HG03460 (cell line): ENCODE data around the gene RILPL1.
"Not testable (repeated sequence)": the region's sequence is repeated elsewhere in the genome, so short reads cannot be mapped to it uniquely, and the experiment has no call there.

Experiments
- ATAC-seq: cut with Tn5 transposase; IDR thresholded peaks from one replicate; pipeline ENCODE4 v1.9.1; 2021; ENCODE audit not compliant: unreplicated experiment

The RILPL1 gene

DNA sequence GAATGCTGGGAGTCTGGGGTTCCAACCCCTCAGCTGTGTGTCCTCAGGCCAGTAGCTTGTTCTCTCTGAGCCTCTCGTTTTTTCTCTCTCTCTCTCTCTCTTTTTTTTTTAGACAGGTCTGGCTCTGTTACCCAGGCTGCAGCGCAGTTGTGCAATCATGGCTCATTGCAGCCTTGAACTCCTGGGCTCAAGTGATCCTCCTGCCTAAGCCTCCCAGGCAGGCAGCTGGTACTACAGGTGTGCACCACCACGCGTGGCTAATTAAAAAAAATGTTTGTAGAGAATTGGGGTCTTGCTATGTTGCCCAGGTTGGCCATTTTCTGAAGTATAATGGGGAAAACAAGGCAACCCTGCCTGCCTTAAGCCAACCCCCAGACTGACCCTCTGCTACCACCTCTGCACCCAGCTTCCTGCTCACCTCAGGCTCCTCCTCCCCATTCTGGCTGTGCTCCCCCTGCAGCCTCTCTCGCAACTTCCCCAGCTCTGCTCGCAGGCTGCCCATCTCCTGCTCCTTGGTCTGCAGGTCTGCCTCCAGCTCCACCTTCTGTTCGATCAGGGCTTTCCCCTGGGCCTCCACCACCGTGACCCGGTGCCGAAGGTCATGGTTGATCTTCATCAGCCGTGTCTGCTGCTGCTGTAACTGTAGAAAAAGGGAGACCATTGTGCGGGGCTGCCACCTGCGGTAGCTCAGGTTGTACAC lies 35.2 kb downstream of the RILPL1 start:
- ATAC-seq = no peak

- ATAC-seq = no peak
Measured at GRCh38 chr12:123497065-123497464, 36.5 kb downstream of the RILPL1 start.

DNA sequence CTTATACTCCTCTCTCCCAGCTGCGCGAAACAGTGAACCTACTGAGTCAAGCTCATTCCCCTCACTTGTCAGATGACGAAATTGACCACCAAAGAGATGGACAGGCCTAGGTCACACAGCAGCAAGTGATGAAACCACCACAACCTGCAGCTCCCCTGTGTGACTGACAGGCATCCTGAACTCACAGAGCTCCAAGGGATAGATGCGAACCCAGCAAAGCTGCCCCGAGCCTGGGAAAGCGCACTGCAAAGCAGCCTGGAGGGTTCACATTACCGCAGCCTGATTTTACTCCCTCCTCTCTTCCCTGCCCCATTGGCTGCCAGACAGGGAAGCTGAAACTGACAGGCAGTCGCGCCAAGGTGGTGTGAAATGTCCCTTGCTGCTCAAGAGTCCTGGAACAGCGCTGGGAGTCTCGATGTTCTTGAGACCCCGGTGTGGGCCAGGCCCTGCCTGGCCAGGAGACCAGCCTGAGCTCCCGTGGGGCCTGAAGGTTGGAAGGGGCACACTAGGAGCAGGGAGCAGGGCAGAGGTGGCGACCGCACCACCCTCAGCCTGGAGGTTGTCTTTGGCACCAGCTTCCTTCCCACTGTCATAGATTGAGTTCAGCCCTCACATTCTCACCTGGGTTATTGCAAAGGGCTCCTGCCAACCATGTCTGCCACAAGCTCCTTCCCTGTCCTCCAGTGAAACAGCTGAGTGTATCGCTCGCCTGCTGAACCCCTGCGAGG lies 39.2 kb downstream of the RILPL1 start:
- no peak for ATAC-seq

GRCh38 chr12:123492339-123493039 lies 41.0 kb downstream of the RILPL1 start:
- ATAC-seq = not testable (repeated sequence)

GRCh38 chr12:123491481-123491880 lies 42.0 kb downstream of the RILPL1 start:
- no peak for ATAC-seq

DNA sequence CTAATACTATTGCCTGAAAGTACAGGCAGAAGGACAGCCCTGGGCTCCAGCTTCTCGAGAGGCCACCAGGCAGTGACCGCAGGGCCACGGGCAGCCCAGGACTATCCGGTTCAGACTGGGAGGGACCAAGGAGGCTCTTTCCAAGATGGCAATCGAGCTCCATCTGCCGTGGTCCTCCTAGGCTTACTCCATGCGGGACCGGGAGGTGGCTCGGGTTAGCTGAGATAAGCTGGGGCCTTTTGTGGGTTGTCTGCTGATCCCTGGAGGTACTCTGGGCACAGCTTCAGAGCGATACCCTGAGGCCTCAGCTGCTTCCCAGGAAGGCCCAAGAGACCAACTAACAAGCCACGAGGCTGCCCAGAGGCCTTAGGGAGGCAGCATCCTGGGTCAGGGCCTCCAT lies 42.5 kb downstream of the RILPL1 start:
- no peak for ATAC-seq

GRCh38 chr12:123490089-123490488 lies 43.4 kb downstream of the RILPL1 start:
- ATAC-seq = no peak

DNA sequence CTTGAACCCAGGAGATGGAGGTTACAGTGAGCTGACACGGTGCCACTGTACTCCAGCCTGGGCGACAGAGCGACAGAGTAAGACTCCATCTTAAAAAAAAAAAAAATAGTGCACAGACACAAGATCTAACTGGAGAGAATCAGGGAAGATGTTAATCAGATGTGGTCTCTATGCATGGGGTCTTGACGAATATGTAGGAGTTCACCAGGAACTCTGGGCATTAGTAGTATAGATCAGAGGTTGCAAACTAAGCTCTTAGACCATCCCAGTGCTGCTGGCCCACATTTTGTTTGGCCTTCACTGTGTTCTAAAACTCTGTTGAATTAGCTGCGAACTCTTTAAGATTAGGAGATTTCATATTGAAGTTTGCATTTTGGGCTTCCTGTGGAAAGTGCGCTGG lies 43.9 kb downstream of the RILPL1 start:
- ATAC-seq = no peak

- no peak for ATAC-seq
Measured at GRCh38 chr12:123488539-123489230, 44.8 kb downstream of the RILPL1 start.

GRCh38 chr12:123487428-123487827 lies 46.1 kb downstream of the RILPL1 start:
- ATAC-seq = no peak

DNA sequence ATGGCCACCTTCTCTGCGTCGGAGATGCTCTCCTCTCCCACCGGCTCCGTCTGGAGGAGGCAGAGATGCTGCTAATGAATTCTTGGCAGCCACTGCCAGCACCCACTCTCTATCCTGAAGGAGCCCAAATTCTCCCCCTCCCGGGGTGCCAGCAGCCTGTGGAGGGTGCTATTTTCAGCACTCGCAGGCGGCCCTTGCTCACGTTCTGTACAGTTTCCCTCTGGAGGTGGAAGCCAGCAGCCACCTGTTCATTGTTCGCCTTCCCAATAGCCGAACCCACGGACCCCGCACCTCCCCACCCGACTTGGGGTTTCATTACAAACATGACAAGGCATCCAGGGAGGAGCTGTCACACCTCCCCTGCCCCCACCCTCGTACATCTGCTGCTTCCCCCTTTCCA lies 47.8 kb downstream of the RILPL1 start:
- no peak for ATAC-seq

- ATAC-seq = no peak
Measured at GRCh38 chr12:123483602-123484248, 49.8 kb downstream of the RILPL1 start.

DNA sequence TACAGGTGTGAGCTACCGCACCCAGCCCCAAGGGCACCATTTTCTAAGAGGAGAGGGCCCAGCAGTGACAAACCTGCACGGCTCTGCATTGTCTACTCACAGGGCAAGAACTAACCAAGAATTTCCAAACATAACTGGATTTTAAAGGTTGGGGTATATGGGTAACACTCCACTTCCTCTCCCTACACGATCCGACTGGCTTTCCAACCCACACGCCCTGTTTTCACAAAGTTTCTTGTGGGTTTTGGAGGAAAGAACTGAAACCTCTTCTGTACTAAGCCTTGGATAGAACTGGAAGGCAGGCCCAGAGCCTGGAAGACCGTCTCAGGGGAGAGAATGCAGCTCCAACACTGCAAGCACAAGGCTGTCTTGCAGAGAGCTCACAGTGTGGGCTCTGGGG lies 50.6 kb downstream of the RILPL1 start:
- ATAC-seq = no peak

DNA sequence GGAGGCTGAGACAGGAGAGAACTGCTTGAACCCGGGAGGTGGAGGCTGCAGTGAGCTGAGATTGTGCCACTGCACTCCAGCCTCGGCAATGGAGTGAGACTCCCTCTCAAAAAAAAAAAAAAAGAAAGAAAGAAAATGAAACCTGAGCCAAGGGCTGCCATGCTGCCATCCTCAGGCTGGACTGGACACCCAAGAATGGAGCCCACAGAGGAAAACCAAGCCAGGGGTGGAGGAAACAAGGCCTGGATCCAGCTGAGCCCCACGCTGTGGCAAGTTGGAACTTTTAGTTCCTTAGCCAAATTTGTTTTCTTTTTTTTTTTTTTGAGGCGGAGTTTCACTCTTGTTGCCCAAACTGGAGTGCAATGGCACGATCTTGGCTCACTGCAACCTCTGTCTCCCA lies 52.3 kb downstream of the RILPL1 start:
- not testable (repeated sequence) for ATAC-seq

DNA sequence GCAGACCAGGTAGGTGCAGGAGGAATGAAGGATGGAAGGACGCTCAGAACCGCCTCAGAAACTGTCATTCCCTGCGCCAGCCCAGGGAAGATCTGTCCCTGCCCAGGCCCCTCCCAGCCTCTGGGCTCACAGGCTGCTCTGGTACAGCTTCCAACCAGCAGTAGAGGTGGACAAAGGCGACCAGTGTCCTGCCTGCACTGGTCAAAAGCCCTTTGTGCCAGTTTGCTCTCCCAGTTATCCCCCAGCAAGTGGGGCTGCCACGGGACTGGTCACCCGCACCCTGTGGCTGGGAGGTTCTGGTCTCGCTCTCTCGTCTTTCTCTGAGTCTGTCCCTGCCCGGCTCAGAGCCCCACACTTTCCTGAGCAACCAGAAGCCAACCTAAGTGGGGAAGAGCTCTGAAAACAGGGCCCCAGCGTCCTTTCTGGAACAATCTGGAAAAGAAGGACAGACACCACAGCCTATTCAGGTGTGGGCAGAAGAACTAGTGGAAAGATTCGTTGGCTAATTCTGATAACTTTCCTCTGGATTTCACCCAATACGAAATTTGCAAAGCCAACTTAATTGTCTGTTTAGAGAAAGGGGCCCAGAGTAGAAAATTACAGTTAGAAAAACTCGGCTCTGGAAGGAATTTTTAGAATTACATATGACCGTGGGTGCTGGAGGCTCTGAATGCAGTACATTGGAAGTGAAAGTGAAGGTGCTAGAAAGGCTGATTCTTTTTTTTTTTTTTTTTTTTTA lies 53.9 kb downstream of the RILPL1 start:
- ATAC-seq = no peak

DNA sequence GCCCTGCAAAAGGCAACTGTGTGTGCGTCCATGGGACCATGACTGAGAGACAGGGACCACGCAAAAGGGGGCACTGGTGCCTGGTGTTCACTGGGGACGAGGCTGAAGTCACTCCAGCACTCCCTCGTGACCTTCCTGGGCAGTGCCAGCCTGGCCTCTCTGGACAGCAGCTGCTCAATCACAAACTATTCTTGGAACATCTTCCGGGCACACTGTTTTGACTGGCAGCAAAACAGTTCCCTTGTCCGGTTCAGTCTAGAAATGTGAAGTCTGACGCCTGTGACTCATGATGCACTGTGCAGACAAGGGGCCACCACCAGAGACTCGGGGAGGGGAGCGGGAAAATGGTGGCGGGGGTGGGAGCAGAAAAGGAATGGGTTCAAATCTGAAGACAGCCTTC lies 54.8 kb downstream of the RILPL1 start:
- ATAC-seq = no peak

DNA sequence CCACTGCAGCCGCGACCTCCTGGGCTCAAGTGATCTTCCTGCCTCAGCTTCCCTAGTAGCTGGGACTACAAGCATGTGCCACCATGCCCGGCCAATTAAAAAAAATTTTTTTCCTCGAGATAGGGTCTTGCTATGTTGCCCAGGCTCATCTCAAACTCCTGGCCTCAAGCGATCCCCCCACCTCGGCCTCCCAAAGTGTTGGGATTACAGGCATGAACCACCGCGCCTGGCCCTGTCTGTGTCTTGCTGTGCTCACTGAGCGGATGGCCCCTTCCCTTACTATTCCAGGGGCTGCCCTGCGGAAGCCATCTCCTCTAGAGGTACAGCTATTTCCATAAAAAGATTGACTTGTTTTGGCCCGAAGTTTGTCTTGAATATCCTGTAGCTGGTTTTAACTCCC lies 55.5 kb downstream of the RILPL1 start:
- no peak for ATAC-seq

DNA sequence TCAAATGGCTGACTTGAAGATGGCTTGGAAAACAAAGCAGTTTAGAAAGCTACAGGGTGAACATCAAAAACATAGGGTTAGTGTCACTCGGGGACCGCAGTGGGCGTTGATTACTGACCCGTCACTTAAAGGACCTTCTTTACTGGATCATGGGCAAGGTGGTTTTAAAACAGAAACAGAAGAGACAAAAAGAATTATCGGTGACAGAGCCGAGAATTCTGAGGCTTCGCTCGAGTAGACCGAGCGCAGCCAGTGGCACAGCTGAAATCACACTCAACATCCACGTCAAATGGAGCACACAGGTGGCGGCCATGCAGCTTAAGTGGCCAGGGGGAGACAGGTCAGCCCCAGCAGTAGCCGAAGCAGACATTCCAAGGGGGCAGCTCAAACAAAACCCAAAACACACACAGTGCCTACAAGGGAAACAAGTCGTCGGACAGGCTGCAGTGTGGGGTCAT lies 58.2 kb downstream of the RILPL1 start:
- no peak for ATAC-seq

GRCh38 chr12:123474485-123475245 lies 58.9 kb downstream of the RILPL1 start:
- no peak for ATAC-seq
